WTC11 (cell line): ENCODE measurements around the gene NDOR1. TPM values are rescaled to one million over a fixed set of nuclear protein-coding genes. Genes with fewer than 3 reads are reported as not detected.

Source experiments
- ATAC-seq: fragments of 200-7000 bp; cut with Tn5 transposase; 2 replicates; pipeline ENCODE4 v1.10.0; 2021; ENCODE audit warnings: mild to moderate bottlenecking, moderate library complexity
- CTCF ChIA-PET: fragments of 300-600 bp; sonication (Branson Sonifier 250); formaldehyde crosslinking; loops from one replicate; lab custom pipeline; 2021; ENCODE audit warnings: antibody characterized with exemption; lab: Charles Lee
- POLR2A ChIA-PET: fragments of 350-600 bp; sonication (Branson Sonifier 250); formaldehyde crosslinking; loops from one replicate; lab custom pipeline; 2021; ENCODE audit warnings: antibody characterized with exemption; lab: Charles Lee
- DNase-seq: peaks from one replicate; pipeline ENCODE4 v3.0.0; 2021; ENCODE audit warnings: low spot score
- H3K27ac Mint-ChIP-seq: 2 replicates; pipeline ENCODE4 v1.8.0; 2021; ENCODE audit warnings: mixed read lengths
- H3K27me3 Mint-ChIP-seq: 2 replicates; pipeline ENCODE4 v1.8.0; 2021; ENCODE audit warnings: low read depth, mild to moderate bottlenecking, moderate library complexity, mixed read lengths
- H3K36me3 Mint-ChIP-seq: 2 replicates; pipeline ENCODE4 v1.8.0; 2021; ENCODE audit warnings: mixed read lengths
- H3K4me1 Mint-ChIP-seq: 2 replicates; pipeline ENCODE4 v1.8.0; 2022; ENCODE audit warnings: mixed read lengths
- H3K4me3 Mint-ChIP-seq: 2 replicates; pipeline ENCODE4 v1.8.0; 2021; ENCODE audit warnings: mild to moderate bottlenecking, moderate library complexity, mixed read lengths
- H3K9me3 Mint-ChIP-seq: 2 replicates; pipeline ENCODE4 v1.8.0; 2021; ENCODE audit warnings: mixed read lengths
- ATF1 ChIP-seq: sonication (generic); formaldehyde crosslinking; IDR thresholded peaks from 2 replicates; pipeline ENCODE4 v1.8.1; 2023; ENCODE audit warnings: mild to moderate bottlenecking, moderate library complexity, missing genetic modification reagents
- CTCF ChIP-seq: fragments of 200-600 bp; IDR thresholded peaks from 2 replicates; pipeline ENCODE4 v1.8.0; 2022; ENCODE audit warnings: antibody characterized with exemption
- E2F4 ChIP-seq: sonication (generic); formaldehyde crosslinking; IDR thresholded peaks from 2 replicates; pipeline ENCODE4 v1.8.1; 2022; ENCODE audit warnings: low read depth, mild to moderate bottlenecking, moderate library complexity, missing genetic modification reagents, borderline replicate concordance
- ERG ChIP-seq: fragments of 250-450 bp; sonication (Bioruptor Pico); IDR thresholded peaks from 2 replicates; pipeline ENCODE4 v1.8.0; 2021; ENCODE audit warnings: mild to moderate bottlenecking
- ETV6 ChIP-seq: sonication (generic); formaldehyde crosslinking; IDR thresholded peaks from 2 replicates; pipeline ENCODE4 v1.8.1; 2022; ENCODE audit warnings: mild to moderate bottlenecking, missing genetic modification reagents
- FOXJ3 ChIP-seq: sonication (generic); formaldehyde crosslinking; IDR thresholded peaks from 2 replicates; pipeline ENCODE4 v1.9.0; 2021; ENCODE audit warnings: missing genetic modification reagents, mild to moderate bottlenecking, borderline replicate concordance
- FOXP1 ChIP-seq: sonication (generic); formaldehyde crosslinking; IDR thresholded peaks from 2 replicates; pipeline ENCODE4 v1.8.0; 2022; ENCODE audit warnings: missing genetic modification reagents, mild to moderate bottlenecking, moderate library complexity, borderline replicate concordance
- GRHL2 ChIP-seq: fragments of 250-450 bp; sonication (Bioruptor Pico); IDR thresholded peaks from 2 replicates; pipeline ENCODE4 v1.8.0; 2022; ENCODE audit warnings: mild to moderate bottlenecking, moderate library complexity; ENCODE audit not compliant: insufficient replicate concordance, severe bottlenecking
- NR3C1 ChIP-seq: sonication (generic); formaldehyde crosslinking; conservative IDR thresholded peaks from 2 replicates; pipeline ENCODE4 v1.8.1; 2023; ENCODE audit warnings: low read depth, mild to moderate bottlenecking, missing genetic modification reagents
- PRDM15 ChIP-seq: sonication (generic); formaldehyde crosslinking; IDR thresholded peaks from 2 replicates; pipeline ENCODE4 v1.8.0; 2022; ENCODE audit warnings: missing genetic modification reagents
- SMAD4 ChIP-seq: sonication (generic); formaldehyde crosslinking; IDR thresholded peaks from 2 replicates; pipeline ENCODE4 v1.8.0; 2022; ENCODE audit warnings: mild to moderate bottlenecking, missing genetic modification reagents
- SOX15 ChIP-seq: fragments of 250-450 bp; sonication (Bioruptor Pico); IDR thresholded peaks from 2 replicates; pipeline ENCODE4 v1.9.0; 2021; ENCODE audit warnings: mild to moderate bottlenecking
- ZBTB43 ChIP-seq: sonication (generic); formaldehyde crosslinking; IDR thresholded peaks from 2 replicates; pipeline ENCODE4 v1.8.1; 2023; ENCODE audit warnings: mild to moderate bottlenecking, missing genetic modification reagents
- ZNF121 ChIP-seq: sonication (generic); formaldehyde crosslinking; IDR thresholded peaks from 2 replicates; pipeline ENCODE4 v1.8.0; 2023; ENCODE audit warnings: missing genetic modification reagents
- ZNF317 ChIP-seq: sonication (generic); formaldehyde crosslinking; IDR thresholded peaks from 2 replicates; pipeline ENCODE4 v1.8.1; 2023; ENCODE audit warnings: low read depth, mild to moderate bottlenecking, moderate library complexity, missing genetic modification reagents, borderline replicate concordance
- total RNA-seq: library from RNA; stranded (reverse); gene quantifications from 3 replicates; pipeline ENCODE4 v1.2.3, GENCODE V29; 2021

NDOR1 gene
- total RNA-seq, 1 experiment from 2014 or later: 49.0 TPM

- no peak overlapping the region for H3K27ac Mint-ChIP-seq
- ATAC-seq: no peak
- no peaks in the 10 kb centered on the region for H3K9me3 Mint-ChIP-seq
- H3K4me3 Mint-ChIP-seq: no peak overlapping the region
- TF ChIP-seq FOXJ3 (CRISPR knock-in tag) (no peak), SOX15 (CRISPR knock-in tag) (no peak), ETV6 (CRISPR knock-in tag) (no peak), FOXP1 (CRISPR knock-in tag) (0 out of 2 replicates have a peak, but pooled peaks have one; percentile 19), E2F4 (CRISPR knock-in tag) (0 out of 2 replicates have a peak, but pooled peaks have one; percentile 20)
- POLR2A ChIA-PET: no interaction called here
- CTCF ChIA-PET: interaction anchor here (1.5 to 8.9 kb wide), 11 partner anchors 7 to 193 kb away, joined by 5 to 143 read pairs (median 11); partner anchors contain the start of genes ANAPC2, MAN1B1, SAPCD2 and SSNA1
- no peaks in the 10 kb centered on the region for H3K27me3 Mint-ChIP-seq
- no peak for DNase-seq
- H3K36me3 Mint-ChIP-seq: no peaks in the 10 kb centered on the region
- H3K4me1 Mint-ChIP-seq: peaks cover 3% of the 10 kb centered on the region
Measured at GRCh38 chr9:137228506-137228967, 23.0 kb downstream of the NDOR1 start.

GRCh38 chr9:137228968-137229896, 23.7 kb downstream of the NDOR1 start:
- ATAC-seq (no peak), DNase-seq (no peak)
- ChIA-PET POLR2A (interaction anchor here (0.6 kb wide), 1 partner anchor 60 kb away, joined by 3 read pairs; no protein-coding TSS in a partner anchor), CTCF (interaction anchor here (0.8 to 1.2 kb wide), 5 partner anchors 15 to 162 kb away, joined by 3 to 4 read pairs (median 3); no protein-coding TSS in a partner anchor)
- peaks cover 3% of the 10 kb centered on the region for H3K4me1 Mint-ChIP-seq
- no peaks in the 10 kb centered on the region for H3K36me3 Mint-ChIP-seq
- no peaks in the 10 kb centered on the region for H3K9me3 Mint-ChIP-seq
- no peak overlapping the region for H3K27ac Mint-ChIP-seq
- TF ChIP-seq ETV6 (CRISPR knock-in tag) (no peak), ATF1 (CRISPR knock-in tag) (peak; percentile 53; the same call in 1 of the 2 replicates), ZNF121 (CRISPR knock-in tag) (peak; percentile 65; the same call in 1 of the 2 replicates)
- no peaks in the 10 kb centered on the region for H3K27me3 Mint-ChIP-seq
- no peak overlapping the region for H3K4me3 Mint-ChIP-seq

GRCh38 chr9:137229903-137230704, 24.6 kb downstream of the NDOR1 start:
- ATAC-seq: no peak
- DNase-seq: no peak
- ChIA-PET POLR2A (interaction anchor here (0.6 kb wide), 1 partner anchor 61 kb away, joined by 3 read pairs; no protein-coding TSS in a partner anchor), CTCF (interaction anchor here (0.8 to 1.2 kb wide), 5 partner anchors 16 to 162 kb away, joined by 3 to 4 read pairs (median 3); no protein-coding TSS in a partner anchor)
- no peak overlapping the region for H3K27ac Mint-ChIP-seq
- H3K36me3 Mint-ChIP-seq: no peaks in the 10 kb centered on the region
- H3K4me1 Mint-ChIP-seq: peaks cover 7% of the 10 kb centered on the region
- TF ChIP-seq NR3C1 (CRISPR knock-in tag) (no peak), GRHL2 (CRISPR knock-in tag) (no peak), ERG (CRISPR knock-in tag) (no peak), SMAD4 (CRISPR knock-in tag) (no peak), FOXP1 (CRISPR knock-in tag) (peak; percentile 39; the same call in 1 of the 2 replicates), CTCF (no peak), PRDM15 (CRISPR knock-in tag) (no peak), ZNF317 (CRISPR knock-in tag) (no peak), ZBTB43 (no peak)
- H3K27me3 Mint-ChIP-seq: no peaks in the 10 kb centered on the region
- no peaks in the 10 kb centered on the region for H3K9me3 Mint-ChIP-seq
- no peak overlapping the region for H3K4me3 Mint-ChIP-seq
